ENCODE results near the gene COL26A1.
"Not testable (repeated sequence)": the region's sequence is repeated elsewhere in the genome, so short reads cannot be mapped to it uniquely, and the experiment has no call there.

COL26A1 gene

GRCh38 chr7:101474178-101474577 lies 111.5 kb downstream of the COL26A1 start:
- no peak for TF ChIP-seq CTCF (IDR thresholded peaks at IDR 0.05)
- peaks cover 0 to 6% (median 4%) of the 10 kb centered on the region in 3 donors for H3K9me3 ChIP-seq
- no peak overlapping the region for H3K27ac ChIP-seq
- no peak for DNase-seq
- no peak overlapping the region for H3K4me3 ChIP-seq
- no peaks in the 10 kb centered on the region for H3K4me1 ChIP-seq
- no peaks in the 10 kb centered on the region for H3K36me3 ChIP-seq
- peaks cover 0 to 12% of the 10 kb centered on the region in 2 donors for H3K27me3 ChIP-seq
- intact Hi-C loops (cut with DNase I; ENCODE audit: low total_unique reads) = no loop called here

- H3K27ac ChIP-seq; H3K4me1 ChIP-seq; intact Hi-C loops (cut with DNase I; ENCODE audit: low total_unique reads); H3K4me3 ChIP-seq; DNase-seq; H3K36me3 ChIP-seq: not testable (repeated sequence)
- H3K9me3 ChIP-seq = peaks cover 0 to 18% (median 9%) of the 10 kb centered on the region in 3 donors
- peaks cover 0 to 12% of the 10 kb centered on the region in 2 donors for H3K27me3 ChIP-seq
Measured at GRCh38 chr7:101475691-101476090, 113.0 kb downstream of the COL26A1 start.

- Histone ChIP-seq H3K27ac (no peak overlapping the region), H3K9me3 (peaks cover 0 to 22% (median 9%) of the 10 kb centered on the region in 3 donors), H3K4me1 (no peaks in the 10 kb centered on the region), H3K4me3 (no peak overlapping the region), H3K36me3 (no peaks in the 10 kb centered on the region), H3K27me3 (peaks cover 0 to 15% of the 10 kb centered on the region in 2 donors)
- intact Hi-C loops (cut with DNase I; ENCODE audit: low total_unique reads) = no loop called here
- no peak for TF ChIP-seq CTCF (IDR thresholded peaks at IDR 0.05)
- no peak for DNase-seq
Measured at GRCh38 chr7:101479217-101479616, 116.5 kb downstream of the COL26A1 start.

- peaks cover 0 to 41% of the 10 kb centered on the region in 2 donors for H3K27me3 ChIP-seq
- H3K9me3 ChIP-seq; H3K4me3 ChIP-seq; H3K4me1 ChIP-seq; H3K36me3 ChIP-seq; H3K27ac ChIP-seq; intact Hi-C loops (cut with DNase I; ENCODE audit: low total_unique reads); DNase-seq: not testable (repeated sequence)
Measured at GRCh38 chr7:101486056-101486432, 123.4 kb downstream of the COL26A1 start.

- no peaks in the 10 kb centered on the region for H3K4me1 ChIP-seq
- no peaks in the 10 kb centered on the region for H3K36me3 ChIP-seq
- no peaks in the 10 kb centered on the region for H3K9me3 ChIP-seq
- no peak for TF ChIP-seq CTCF (IDR thresholded peaks at IDR 0.05)
- no peak overlapping the region for H3K27ac ChIP-seq
- H3K27me3 ChIP-seq = peaks cover 0 to 45% of the 10 kb centered on the region in 2 donors
- H3K4me3 ChIP-seq = no peak overlapping the region
- DNase-seq = no peak
- intact Hi-C loops (cut with DNase I; ENCODE audit: low total_unique reads) = no loop called here
Measured at GRCh38 chr7:101486433-101487104, 123.9 kb downstream of the COL26A1 start.

GRCh38 chr7:101487105-101487458 lies 124.4 kb downstream of the COL26A1 start:
- Histone ChIP-seq H3K4me3 (no peak overlapping the region), H3K36me3 (no peaks in the 10 kb centered on the region), H3K4me1 (no peaks in the 10 kb centered on the region), H3K9me3 (no peaks in the 10 kb centered on the region), H3K27ac (no peak overlapping the region), H3K27me3 (peaks cover 0 to 50% of the 10 kb centered on the region in 2 donors)
- TF ChIP-seq CTCF (IDR thresholded peaks at IDR 0.05) = no peak
- intact Hi-C loops (cut with DNase I; ENCODE audit: low total_unique reads) = no loop called here
- DNase-seq = no peak

GRCh38 chr7:101487753-101488152 lies 125.1 kb downstream of the COL26A1 start:
- H3K4me1 ChIP-seq = no peaks in the 10 kb centered on the region
- peaks cover 0 to 53% of the 10 kb centered on the region in 2 donors for H3K27me3 ChIP-seq
- H3K27ac ChIP-seq = no peak overlapping the region
- no peak for DNase-seq
- no peak overlapping the region for H3K4me3 ChIP-seq
- H3K9me3 ChIP-seq = no peaks in the 10 kb centered on the region
- H3K36me3 ChIP-seq = no peaks in the 10 kb centered on the region
- intact Hi-C loops (cut with DNase I; ENCODE audit: low total_unique reads) = no loop called here
- TF ChIP-seq CTCF (IDR thresholded peaks at IDR 0.05) = no peak
